GM19238 (cell line): ENCODE measurements around the gene SH3BP5L.
A peak's percentile ranks its signal among the peaks of the same experiment; 100 is the strongest.

Experiments used
- DNase-seq: peaks from one replicate; pipeline ENCODE4 v3.0.0; 2011; ENCODE audit warnings: low spot score; ENCODE audit not compliant: insufficient read length

The SH3BP5L gene

DNA sequence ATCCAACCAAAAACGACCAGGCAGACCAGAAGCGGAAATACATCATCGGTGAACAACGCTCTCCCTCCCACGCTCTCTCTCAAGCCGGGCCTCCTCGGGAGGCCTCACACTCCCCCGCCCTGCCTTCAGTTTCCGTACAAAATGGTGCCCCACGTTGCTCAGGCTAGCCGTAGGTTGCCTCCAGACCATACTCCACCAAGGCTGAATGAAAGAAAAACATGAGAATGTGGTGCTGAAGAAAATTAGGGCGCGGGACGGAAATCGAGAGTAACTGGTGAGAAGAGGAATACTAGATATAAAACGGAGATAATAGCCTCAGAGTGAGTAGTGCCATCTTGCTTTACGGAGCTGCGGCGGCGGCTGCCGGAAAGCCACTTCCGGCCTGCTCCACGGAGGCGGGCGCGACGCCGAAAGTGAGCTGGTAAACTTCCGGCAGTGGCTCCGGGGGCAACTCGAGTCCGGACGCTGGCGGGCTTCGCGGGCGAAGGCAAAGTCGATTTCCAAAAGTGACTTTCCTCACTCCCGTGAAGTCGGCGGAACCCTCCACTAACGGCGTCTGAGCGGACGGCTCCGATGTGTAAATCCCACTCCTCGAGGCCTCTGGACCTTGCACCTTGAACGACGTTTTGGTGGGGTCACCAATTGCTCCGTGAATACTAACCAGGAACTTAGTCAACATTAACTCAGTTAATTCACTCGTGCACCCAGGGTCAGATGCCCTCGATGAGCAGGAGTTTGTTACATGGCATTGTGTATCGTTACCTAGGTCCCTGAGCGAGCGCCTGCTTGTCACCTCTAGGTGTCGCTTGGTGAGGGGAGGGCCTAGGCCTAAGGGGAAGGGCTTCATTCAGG is at the start of gene SH3BP5L:
SH3BP5L (minus strand) TSS at position 7 of the 852 bp plus-strand sequence. CDS start 980 bp downstream, outside the sequence.
- peak; percentile 97 for DNase-seq

DNA sequence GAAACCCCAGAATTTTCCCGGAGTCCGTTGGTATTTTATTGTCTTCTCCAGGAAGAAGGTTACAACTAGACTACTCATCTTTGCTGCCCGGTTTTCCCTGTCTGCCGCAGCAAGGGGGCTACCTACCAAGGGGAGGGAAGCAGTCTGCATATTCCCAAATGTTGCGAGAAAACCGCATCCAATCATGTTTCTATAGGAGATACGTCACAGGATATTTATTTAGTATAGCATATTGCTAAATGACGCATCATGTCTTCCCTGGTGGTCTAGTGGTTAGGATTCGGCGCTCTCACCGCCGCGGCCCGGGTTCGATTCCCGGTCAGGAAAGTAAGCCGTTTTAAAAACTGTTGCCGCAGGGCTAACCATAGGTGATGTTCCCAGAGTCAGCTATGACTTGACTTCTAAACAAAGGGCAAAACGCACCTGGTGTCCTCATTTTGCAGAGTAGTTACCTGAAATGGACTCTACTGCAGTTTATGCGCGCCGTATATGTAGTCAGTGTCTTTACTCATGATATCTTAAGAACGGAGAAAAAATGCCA is 48.3 kb upstream of the SH3BP5L start:
- no peak for DNase-seq

- peak; percentile 53 for DNase-seq
Observed at GRCh38 chr1:248873409-248873992, 47.8 kb upstream of the SH3BP5L start.

- DNase-seq: no peak
Observed at GRCh38 chr1:248872752-248873408, 47.2 kb upstream of the SH3BP5L start.

DNA sequence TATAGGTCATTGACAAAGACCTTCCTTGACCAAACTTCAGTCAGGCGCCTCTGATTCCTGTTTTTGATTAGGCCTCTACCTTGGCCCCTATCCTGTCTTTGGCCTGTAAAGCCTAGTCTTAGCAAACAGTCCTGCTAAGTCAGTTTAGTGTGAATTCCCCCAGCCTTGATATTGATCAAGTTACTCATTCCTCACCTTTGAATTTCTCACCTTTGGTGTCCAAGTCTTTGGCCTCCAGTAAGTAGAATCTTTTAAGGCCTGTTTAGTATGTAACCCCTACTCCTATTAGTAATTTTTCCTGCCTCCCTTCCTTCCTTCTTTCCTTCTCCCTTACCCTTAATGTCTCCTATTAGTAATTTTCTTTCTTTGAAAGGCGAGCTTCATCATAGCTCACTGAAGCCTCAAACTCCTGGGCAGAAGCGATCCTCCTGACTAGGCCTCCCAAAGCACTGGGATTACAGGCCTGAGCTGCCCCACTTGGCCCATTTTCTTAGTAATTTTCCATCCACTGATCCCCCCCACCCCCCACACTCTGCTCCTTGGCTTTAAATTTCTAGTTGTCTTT is 46.2 kb upstream of the SH3BP5L start:
- DNase-seq: no peak

DNA sequence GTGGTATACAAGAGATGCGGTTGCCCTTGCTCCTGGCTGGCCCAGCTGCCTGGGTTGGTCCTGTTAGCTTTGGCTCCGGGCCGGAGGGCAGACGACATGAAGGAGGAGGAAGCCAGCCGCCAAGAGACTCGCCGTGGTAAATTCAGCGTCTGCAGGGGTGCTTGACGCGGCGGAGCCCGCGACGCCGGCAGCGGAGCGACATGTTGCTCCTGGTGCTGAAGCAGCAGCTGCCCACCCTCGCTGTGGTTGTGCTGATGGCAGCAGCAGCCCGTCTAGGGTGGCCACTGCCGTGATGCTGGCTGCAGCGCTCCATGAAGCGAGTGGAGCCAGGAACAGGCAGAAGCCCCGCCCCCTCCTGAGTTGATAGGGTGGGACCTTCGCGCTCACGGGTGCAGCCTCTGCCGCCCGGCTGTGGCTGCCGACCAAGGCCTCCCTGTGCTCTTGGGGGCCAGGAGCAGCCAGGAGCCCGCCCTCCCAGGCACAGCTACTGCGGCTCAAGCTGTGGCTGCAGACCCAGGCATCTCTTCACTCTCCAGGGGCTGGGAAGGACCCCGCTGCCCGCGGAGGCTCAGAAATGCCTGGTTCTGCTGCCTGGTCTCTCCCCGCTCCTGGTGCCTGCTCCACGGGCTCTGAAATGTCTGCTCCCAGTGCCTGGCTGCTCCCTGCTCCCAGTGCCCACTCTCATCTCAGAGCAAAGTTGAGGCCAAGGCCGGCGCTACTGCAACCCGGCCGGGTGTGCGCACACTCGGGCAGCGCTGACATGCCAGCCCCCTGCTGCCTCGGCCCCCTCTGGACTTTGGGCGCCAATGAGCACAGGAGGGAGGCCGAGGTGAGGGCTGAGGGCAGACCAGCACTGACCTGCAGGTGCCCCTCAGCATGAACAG is 37.5 kb upstream of the SH3BP5L start:
- DNase-seq: peak; percentile 53

- no peak for DNase-seq
Observed at GRCh38 chr1:248862695-248862997, 36.9 kb upstream of the SH3BP5L start.

DNA sequence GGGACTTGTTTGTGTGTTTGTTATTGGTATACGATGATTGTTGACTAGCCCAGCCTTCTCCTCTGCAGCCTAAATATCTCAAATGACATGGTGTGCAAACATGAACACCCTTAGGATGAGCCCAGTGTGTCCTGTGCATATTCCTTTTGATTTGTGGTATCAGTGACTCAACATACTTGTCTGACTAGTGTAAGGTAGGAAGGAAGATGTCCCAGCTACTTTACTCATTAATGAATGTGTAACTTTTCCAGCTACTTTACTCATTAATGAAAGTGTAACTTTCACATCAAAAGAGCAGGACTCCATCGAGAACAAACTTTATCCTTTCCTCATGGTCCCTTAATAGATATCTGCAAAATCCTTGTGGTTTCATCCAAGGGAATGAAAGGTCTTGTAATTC is 35.9 kb upstream of the SH3BP5L start:
- DNase-seq: no peak

DNA sequence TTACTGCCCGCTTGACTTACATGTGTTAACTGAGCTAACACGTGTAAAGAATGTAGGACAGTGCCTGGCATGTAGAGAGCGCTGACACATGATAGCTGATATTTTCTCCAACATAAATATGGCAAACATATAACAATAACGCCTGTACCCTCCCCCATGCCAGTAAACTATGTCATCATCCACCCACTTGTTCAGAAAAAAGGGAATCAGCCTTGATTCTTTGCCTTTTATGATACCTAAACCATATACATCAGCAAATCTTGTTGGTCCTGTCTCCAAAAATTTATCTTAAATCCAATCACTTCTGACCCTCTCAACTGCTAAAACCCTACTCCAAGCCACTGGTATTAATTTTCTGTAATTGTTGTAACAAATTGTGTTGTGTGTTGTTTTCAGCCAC is 34.3 kb upstream of the SH3BP5L start:
- DNase-seq: no peak

GRCh38 chr1:248858891-248859889 is 33.5 kb upstream of the SH3BP5L start, which contains the start of gene ZNF692:
Gene ZNF692, minus strand, starts transcription at chr1:248859085. Its CDS starts 776 bp downstream, at chr1:248858309.
- peak; percentile 96 for DNase-seq

- no peak for DNase-seq
Observed at GRCh38 chr1:248858096-248858890, 32.6 kb upstream of the SH3BP5L start.

DNA sequence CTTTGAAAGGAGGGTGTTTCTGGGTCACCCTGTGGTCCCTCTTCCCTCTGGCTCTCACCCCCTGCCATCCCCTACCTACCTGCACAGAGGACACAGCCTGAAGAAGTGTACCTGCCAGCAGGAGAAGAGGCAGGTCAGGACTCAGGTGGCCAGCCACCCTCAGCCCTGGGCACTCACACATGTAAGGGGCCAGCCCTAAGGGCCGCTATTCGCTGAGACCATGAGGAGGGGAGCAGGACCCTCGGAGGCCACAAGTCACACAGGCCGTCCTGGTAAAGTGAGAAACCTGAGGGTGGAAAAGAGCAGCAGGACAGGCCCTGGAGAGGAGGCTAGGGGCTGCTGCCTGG is 32.0 kb upstream of the SH3BP5L start:
- DNase-seq: no peak

DNA sequence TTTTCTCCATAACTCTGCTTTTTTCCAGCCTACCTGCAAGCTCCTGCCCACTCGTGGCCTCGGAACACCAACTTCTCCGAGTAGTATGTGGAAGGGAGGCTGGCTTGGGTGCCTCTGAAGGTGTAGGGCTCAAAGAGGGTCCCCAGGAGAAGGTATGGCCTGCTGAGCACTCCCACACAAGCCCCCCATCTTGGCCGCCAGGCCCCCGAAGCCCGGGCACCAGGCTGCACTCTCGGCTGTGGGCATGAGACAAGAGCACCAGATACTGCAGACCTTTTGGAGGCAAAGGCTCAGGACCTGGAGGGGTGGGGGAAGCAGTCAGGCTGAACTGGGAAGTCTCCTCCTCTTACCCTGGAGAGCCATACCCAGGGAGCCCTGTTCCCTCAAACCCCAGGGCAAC is 31.5 kb upstream of the SH3BP5L start:
- DNase-seq: no peak

DNA sequence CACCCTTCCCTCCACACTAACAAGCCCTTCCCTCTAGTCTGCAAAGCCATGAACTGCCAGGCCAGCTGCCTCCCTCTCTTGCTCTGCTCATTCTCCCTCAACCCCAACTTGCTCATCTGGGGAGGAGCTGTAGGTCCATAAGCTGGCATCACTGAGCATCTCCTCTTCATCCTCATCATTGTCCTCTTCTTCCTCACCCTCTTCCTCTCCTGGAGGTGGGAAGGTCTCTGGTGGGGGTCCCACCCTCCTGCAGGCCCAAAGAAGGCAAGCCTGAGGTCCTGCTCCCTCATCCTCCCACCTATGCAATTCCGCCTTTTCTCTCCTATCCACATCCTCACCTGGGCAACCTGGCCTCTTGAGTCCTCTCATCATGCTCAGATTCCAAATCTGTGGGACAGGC is 30.5 kb upstream of the SH3BP5L start:
- no peak for DNase-seq

DNA sequence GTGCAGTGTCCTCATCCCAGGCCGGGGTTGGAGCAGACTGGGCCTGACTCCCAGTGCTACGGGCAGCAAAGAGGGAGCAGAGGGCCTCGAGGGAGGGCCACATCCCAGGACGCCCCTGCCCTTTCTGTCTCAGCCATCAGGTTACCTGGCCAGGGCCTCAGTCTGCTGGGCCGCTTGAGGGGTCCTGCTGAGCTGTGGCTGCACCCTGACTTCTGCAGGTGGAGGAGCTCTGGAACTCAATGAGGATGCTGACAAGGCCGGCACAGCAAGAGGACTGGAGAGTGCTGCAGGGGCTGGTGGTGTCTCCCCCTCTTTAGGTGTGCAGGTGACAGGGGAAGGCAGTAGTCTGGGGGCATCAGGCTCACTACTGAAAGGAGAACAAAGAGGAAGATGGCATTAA is 29.9 kb upstream of the SH3BP5L start:
- no peak for DNase-seq

GRCh38 chr1:248853663-248854375 is 28.1 kb upstream of the SH3BP5L start:
- no peak for DNase-seq

- no peak for DNase-seq
Observed at GRCh38 chr1:248852481-248853405, 27.0 kb upstream of the SH3BP5L start.
